ENCODE measurements around the gene CEP152.
"Not testable (repeated sequence)": the region's sequence is repeated elsewhere in the genome, so short reads cannot be mapped to it uniquely, and the experiment has no call there.

Gene CEP152

GRCh38 chr15:48811325-48811958 is 573 bp upstream of the CEP152 start:
- no peak for DNase-seq (ENCODE audit: low read depth in 4 of 4, low spot score in 1 of 4)

DNA sequence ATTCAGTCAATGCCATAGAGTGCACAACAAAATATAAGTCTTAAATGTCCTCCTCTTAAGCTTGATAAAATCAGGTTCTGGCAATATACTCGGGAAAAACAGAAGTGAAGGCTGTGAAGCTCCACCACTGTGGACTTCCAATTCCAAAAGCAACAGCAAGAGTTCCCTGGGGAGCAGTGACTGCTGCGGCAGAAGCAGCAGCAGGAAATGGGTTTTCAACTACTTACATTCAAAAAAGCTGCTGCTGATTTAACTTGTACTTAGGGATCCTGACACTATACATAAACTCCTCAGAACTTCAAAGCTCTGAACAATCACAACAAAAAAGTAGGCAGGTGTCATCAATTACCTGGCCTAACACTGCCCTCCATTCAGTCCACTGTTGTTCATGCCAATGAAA is 4.7 kb downstream of the CEP152 start:
- DNase-seq (ENCODE audit: low read depth in 4 of 4, low spot score in 1 of 4), result no peak

GRCh38 chr15:48805591-48805990 is 5.3 kb downstream of the CEP152 start:
- no peak for DNase-seq (ENCODE audit: low read depth in 4 of 4, low spot score in 1 of 4)

- DNase-seq (ENCODE audit: low read depth in 4 of 4, low spot score in 1 of 4), result no peak
These were observed 7.0 kb downstream of the CEP152 start for GRCh38 chr15:48803877-48804276.

GRCh38 chr15:48802867-48803266 is 8.0 kb downstream of the CEP152 start:
- DNase-seq (ENCODE audit: low read depth in 4 of 4, low spot score in 1 of 4), result no peak

- no peak for DNase-seq (ENCODE audit: low read depth in 4 of 4, low spot score in 1 of 4)
These were observed 8.6 kb downstream of the CEP152 start for GRCh38 chr15:48802257-48802656.

DNA sequence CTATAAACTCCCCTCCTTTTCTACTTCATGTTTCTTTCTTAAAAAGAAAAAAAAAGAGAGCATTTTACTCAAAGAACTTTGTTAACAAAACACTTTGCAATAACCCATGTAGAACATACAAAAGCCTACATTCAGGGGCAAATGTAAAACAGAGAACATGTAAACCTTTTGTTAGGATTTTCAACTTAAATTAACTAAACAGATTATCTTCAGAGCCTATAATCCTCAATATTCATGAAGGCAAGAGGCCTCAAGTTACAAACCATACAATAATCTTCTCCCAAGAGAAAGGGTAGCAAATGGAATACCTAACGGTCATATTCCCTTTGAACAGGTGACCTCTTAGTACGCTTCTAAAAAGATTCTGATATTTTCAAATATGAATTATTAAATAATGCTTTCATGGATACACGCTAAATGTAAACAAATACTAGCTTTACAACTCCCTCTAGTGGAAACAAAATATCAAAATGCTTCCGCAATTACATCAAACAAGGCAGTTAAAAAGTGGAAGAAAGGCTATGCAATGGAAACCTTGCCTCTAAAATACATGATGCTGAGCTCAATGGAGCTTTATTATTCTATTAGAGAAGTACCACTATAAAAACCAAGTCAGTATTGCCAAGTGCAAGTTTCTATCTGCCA is 9.9 kb downstream of the CEP152 start:
- no peak for DNase-seq (ENCODE audit: low read depth in 4 of 4, low spot score in 1 of 4)

- no peak for DNase-seq (ENCODE audit: low read depth in 4 of 4, low spot score in 1 of 4)
These were observed 10.6 kb downstream of the CEP152 start for GRCh38 chr15:48800245-48800644.

DNA sequence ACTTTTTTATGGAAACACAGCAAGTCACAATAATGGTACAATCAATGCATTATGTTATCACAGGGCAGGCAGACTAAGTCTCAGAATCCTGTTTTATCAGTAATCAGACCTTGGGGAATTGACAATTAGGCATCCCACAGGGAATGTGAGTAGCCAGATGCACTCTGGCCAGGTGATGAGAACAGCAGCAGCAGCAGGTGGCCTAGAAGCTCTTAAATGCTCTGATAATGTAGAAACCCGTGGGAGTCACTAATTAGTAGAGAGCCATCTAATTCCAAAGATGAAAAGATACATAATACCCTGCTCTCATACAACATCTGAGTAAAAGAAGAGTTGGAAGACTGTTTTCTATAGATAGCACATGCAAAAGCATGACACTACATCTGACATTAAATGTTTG is 12.6 kb downstream of the CEP152 start:
- DNase-seq (ENCODE audit: low read depth in 4 of 4, low spot score in 1 of 4), result no peak

DNA sequence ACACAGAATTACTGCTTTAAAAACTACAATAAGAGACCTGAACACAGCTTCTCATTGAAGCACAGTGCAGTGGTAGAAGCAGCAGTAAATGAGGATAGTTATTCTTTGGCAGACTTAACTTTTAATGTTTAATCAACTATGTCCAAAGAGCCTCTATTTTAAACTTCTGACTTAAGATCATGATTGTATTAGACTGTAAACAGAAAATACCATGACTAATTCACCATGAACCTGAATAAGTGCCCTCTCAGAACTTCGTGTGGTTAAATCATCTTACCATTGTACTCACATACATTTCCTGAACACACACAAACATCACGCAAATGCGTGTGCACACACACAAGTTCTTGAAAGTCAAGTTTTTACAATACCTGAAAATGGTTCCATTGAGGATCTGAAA is 13.9 kb downstream of the CEP152 start:
- DNase-seq (ENCODE audit: low read depth in 4 of 4, low spot score in 1 of 4), result no peak

- no peak for DNase-seq (ENCODE audit: low read depth in 4 of 4, low spot score in 1 of 4)
These were observed 14.3 kb downstream of the CEP152 start for GRCh38 chr15:48796521-48796920.

GRCh38 chr15:48795901-48796300 is 15.0 kb downstream of the CEP152 start:
- DNase-seq (ENCODE audit: low read depth in 4 of 4, low spot score in 1 of 4), result no peak

DNA sequence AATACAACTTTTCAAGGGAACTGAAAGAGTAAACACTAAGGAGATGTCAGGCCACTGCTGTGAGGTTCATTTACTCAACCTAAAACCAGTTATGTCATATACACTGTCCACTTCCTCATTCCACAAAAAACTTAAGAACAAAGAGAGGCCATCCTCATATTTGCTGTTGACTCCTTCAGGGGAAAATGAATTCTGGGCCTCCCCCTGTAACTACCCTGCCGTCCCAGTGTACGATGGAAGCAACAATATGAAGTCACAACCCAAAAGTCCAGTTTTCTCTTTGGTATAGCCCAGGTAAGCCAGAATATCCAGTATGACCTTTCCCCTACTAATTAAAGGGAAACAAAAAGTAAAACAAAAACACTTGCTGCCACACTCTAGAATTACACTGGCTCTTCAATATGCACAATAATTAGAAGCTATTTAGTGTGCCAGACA is 16.2 kb downstream of the CEP152 start:
- no peak for DNase-seq (ENCODE audit: low read depth in 4 of 4, low spot score in 1 of 4)

DNA sequence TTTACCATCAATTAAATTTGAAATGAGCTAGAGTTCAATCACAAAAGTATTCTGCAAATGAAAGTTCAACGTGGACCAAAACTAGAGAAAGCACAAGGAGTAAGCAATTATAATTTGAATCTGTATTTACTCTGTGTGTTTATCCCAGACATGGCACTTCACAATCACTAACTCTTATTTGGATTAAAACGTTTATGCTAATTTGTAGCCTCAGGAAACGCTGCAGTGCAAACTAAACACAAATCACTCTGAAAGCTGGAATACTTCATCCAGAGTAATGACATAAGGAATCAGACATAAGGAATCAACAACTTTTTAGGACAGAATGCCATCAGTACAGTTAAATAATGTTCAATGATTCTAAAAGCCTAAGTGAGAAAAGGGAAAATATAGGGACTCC is 18.5 kb downstream of the CEP152 start:
- DNase-seq (ENCODE audit: low read depth in 4 of 4, low spot score in 1 of 4), result no peak

- not testable (repeated sequence) for DNase-seq (ENCODE audit: low read depth in 4 of 4, low spot score in 1 of 4)
These were observed 20.3 kb downstream of the CEP152 start for GRCh38 chr15:48790466-48791115.

- no peak for DNase-seq (ENCODE audit: low read depth in 4 of 4, low spot score in 1 of 4)
These were observed 25.2 kb downstream of the CEP152 start for GRCh38 chr15:48785712-48786111.

- DNase-seq (ENCODE audit: low read depth in 4 of 4, low spot score in 1 of 4), result no peak
These were observed 25.7 kb downstream of the CEP152 start for GRCh38 chr15:48785195-48785594.

DNA sequence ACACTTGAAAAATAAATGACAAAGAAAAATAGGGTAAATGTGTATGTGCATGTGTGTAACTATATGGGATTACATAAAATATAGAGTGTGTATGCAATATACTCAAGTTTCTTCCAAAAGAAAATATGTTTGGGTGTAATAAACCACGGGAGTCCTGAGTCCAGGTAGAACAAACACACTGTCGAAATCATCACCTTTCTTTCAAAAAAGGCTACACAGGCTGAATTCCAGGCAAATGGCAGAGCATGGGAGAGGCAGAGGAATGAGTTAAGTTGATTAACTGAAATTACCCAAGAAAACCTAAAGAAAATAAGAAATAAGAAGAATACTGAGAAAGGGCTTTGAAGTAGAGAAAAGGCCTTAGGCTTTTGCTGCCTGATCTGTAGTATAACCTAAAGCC is 26.1 kb downstream of the CEP152 start:
- DNase-seq (ENCODE audit: low read depth in 4 of 4, low spot score in 1 of 4), result no peak

DNA sequence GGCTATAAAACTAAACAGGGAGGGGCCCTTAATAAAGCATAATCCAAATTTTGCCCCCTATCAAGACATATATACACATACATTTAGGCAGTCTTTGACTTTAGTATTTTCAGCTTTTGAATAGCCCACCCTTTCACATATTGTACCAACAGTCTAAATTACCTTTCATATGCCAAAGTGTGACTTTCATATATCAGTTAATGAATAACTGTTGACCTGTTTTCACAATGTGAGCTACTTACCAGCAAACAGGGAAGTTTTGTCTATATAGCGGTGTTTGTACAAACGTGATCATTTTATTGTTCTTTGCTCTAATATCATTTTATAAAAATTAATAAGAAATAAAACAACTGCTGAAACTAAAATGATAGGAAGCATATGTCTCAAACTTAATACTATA is 28.0 kb downstream of the CEP152 start:
- DNase-seq (ENCODE audit: low read depth in 4 of 4, low spot score in 1 of 4), result no peak

DNA sequence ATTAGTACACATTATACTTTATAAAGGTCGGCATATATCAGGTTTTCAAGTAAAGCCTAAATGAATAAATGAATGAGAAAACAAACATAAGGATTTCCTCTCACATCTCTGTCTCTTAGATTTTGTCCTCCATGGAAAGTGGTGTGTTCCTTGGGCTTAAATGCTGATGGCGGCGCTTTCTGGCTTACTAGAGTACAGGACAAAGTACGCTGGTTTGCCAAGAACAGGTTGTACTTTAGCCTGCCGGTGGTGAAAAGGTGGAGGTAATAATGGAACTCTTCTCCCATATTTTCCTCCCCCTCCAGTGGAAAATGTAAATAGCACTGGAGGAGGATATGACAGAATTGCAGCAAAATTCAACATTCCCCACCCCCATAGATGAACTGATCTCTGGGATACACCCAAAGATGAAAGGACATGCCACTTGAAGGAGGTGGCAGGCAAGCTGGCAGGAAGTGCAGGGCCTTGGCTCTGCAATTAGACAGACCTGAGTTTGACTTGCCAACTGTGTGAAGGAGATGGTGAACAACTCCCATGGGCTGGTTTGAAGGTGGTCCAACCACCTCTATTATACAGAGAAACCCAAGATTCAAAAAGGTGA is 29.3 kb downstream of the CEP152 start:
- no peak for DNase-seq (ENCODE audit: low read depth in 4 of 4, low spot score in 1 of 4)

DNA sequence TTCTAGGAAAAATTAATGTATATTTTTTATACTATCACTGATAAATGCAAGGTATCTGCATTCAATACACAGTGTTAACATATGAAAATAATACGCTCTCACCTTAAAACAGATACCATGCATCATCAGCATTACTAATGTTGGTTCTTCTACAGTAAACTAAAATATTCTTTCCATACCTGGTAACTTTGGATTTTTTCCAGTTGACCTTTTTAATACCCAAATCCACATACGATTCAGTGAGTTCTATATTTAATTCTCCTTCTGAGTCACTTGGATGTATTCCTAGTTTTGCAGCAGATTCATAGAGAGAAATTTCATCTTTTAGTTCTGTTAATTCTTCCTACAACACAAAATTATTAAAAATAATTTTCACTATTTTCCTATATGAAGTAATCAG is 29.9 kb downstream of the CEP152 start:
- DNase-seq (ENCODE audit: low read depth in 4 of 4, low spot score in 1 of 4), result no peak

DNA sequence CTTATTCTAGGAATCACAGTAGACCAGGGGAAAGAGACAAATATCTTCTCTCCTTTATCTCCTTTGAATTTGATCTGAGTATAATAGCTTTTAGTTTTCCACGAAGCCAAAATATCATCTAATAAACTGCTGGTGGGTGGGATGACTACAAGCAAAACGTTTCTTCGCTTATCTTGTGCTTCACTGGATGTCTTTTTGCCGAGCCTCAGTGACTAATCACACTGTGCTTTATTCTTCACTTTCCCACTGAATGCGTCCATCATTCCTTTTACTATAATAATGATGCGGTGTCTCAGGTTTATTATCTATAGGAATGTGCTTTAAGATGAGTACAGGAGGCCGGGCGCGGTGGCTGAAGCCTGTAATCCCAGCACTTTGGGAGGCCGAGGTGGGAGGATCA is 32.5 kb downstream of the CEP152 start:
- no peak for DNase-seq (ENCODE audit: low read depth in 4 of 4, low spot score in 1 of 4)

All from stimulated activated CD4-positive, alpha-beta T cell treated with anti-CD3 and anti-CD28 coated beads, Interleukin-1b, Interleukin-23, amount 100 ng/mL, for 24 hours (primary cell).